Prostate gland (tissue), 2 donors: ENCODE data around the gene PMM2. TPM values are rescaled to one million over a fixed set of nuclear protein-coding genes. Genes with fewer than 3 reads are reported as not detected.

Source experiments
- DNase-seq: peaks from one replicate; pipeline ENCODE4 v3.0.0-alpha.2; 2019; ENCODE audit warnings: low spot score
- H3K27ac ChIP-seq, 2 donors: fragments of 200-600 bp; sonication (generic); 2 replicates each; pipeline ENCODE4 v1.5.1; 2017 to 2019
- H3K27me3 ChIP-seq: fragments of 200-600 bp; sonication (generic); replicated peaks from 2 replicates; pipeline ENCODE4 v1.5.1; 2019; ENCODE audit not compliant: insufficient read depth
- H3K36me3 ChIP-seq, 2 donors: fragments of 200-600 bp; sonication (generic); 1 replicate in 1 of 2; 2 replicates in 1 of 2; pipeline versions ENCODE4 v1.5.1 to v1.8.1; 2017 to 2019
- H3K4me1 ChIP-seq: fragments of 200-600 bp; sonication (generic); replicated peaks from 2 replicates; pipeline ENCODE4 v1.5.1; 2019
- H3K4me3 ChIP-seq, 2 donors: fragments of 200-600 bp; sonication (generic); 2 replicates each; pipeline ENCODE4 v1.5.1; 2017 to 2019
- H3K9me3 ChIP-seq: fragments of 200-600 bp; sonication (generic); 2 replicates; pipeline ENCODE4 v1.5.1; 2017
- POLR2A ChIP-seq: fragments of 450-650 bp; IDR thresholded peaks from one replicate; pipeline ENCODE4 v1.6.1; 2016; ENCODE audit warnings: antibody characterized with exemption, mild to moderate bottlenecking
- POLR2AphosphoS5 ChIP-seq: sonication (generic); formaldehyde crosslinking; IDR thresholded peaks from one replicate; pipeline ENCODE4 v1.6.1; 2017; ENCODE audit warnings: antibody characterized with exemption
- WGBS: methylation state at CpG from one replicate; pipeline ENCODE4 v1.1.5; 2018; 5-methylcytosine and 5-hydroxymethylcytosine counted together
- intact Hi-C: fragments of 100-400 bp; cut with DNase I; formaldehyde crosslinking; loops from one replicate; pipeline ENCODE4 v1.14.2; 2022
- total RNA-seq, 2 donors: library from RNA; depleted of rRNA; stranded (reverse); fragments of >200 nt; gene quantifications; one replicate each; pipeline ENCODE4 v1.1.0, GENCODE V29; 2016
- TF ChIP-seq, protein P1 (sequence below), 4 experiments: fragments of 200-600 bp in 2 of 4; fragments of 450-650 bp in 2 of 4; sonication (generic) in 2 of 4; IDR thresholded peaks; 1 replicate in 3 of 4; 2 replicates in 1 of 4; pipeline ENCODE4 v1.5.1; 2016 to 2019; ENCODE audit warnings: antibody characterized with exemption in 4 of 4, mild to moderate bottlenecking in 2 of 4, moderate library complexity in 2 of 4

Gene PMM2
- total RNA-seq, 2 donors from 2014 or later, result 30.6 to 39.2 TPM

GRCh38 chr16:8859913-8860881 is 62.6 kb downstream of the PMM2 start:
- Histone ChIP-seq H3K4me3 (no peak overlapping the region), H3K27ac (no peak overlapping the region), H3K4me1 (no peaks in the 10 kb centered on the region), H3K9me3 (no peaks in the 10 kb centered on the region), H3K27me3 (no peaks in the 10 kb centered on the region), H3K36me3 (no peaks in the 10 kb centered on the region)
- intact Hi-C loops, result no loop called here
- 73% methylated on average over 25 of the region's 25 CpGs for WGBS
- no peak for DNase-seq
- TF ChIP-seq POLR2A, result no peak
- TF ChIP-seq, protein P1, sequence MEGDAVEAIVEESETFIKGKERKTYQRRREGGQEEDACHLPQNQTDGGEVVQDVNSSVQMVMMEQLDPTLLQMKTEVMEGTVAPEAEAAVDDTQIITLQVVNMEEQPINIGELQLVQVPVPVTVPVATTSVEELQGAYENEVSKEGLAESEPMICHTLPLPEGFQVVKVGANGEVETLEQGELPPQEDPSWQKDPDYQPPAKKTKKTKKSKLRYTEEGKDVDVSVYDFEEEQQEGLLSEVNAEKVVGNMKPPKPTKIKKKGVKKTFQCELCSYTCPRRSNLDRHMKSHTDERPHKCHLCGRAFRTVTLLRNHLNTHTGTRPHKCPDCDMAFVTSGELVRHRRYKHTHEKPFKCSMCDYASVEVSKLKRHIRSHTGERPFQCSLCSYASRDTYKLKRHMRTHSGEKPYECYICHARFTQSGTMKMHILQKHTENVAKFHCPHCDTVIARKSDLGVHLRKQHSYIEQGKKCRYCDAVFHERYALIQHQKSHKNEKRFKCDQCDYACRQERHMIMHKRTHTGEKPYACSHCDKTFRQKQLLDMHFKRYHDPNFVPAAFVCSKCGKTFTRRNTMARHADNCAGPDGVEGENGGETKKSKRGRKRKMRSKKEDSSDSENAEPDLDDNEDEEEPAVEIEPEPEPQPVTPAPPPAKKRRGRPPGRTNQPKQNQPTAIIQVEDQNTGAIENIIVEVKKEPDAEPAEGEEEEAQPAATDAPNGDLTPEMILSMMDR (IDR thresholded peaks at IDR 0.05), result no peak
- TF ChIP-seq POLR2AphosphoS5, result no peak

DNA sequence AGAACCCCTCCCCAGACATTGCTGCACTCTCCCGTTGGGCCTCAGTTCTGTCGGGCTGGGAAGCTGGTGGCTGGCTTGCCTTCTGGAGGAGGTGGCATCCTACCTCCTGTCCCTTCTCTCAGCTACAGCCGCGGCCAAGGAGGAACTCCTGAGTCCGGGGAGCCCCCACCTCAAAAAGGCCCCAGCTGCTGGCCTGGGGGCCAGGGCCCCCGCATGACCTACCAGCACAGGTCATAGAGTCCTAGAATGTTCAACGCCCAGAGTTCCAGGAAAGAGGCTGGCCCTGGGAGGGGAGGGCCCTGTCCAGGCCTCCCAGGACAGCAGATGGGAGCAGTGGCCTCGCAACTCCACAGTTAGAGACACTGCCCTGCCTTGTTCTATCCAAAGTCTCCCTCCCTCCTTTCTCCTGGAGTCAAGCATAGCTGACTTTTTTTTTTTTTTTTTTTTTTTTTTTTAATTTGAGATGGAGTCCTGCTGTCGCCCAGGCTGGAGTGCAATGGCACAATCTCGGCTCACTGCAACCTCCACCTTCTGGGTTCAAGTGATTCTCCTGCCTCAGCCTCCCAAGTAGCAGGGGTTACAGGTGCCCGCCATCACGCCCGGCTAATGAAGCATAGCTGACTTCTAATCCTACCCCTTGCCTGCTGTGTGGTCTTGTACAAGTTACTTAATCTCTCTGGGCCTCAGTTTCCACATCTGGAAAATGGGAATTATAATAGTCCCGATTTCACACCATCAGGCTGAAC is 64.1 kb downstream of the PMM2 start:
- no peak for TF ChIP-seq POLR2AphosphoS5
- TF ChIP-seq, protein P1 (IDR thresholded peaks at IDR 0.05), result no peak
- no peak for TF ChIP-seq POLR2A
- H3K36me3 ChIP-seq, result no peaks in the 10 kb centered on the region
- H3K27ac ChIP-seq, result no peak overlapping the region
- WGBS, result 82% methylated on average over 14 of the region's 14 CpGs
- intact Hi-C loops, result no loop called here
- no peaks in the 10 kb centered on the region for H3K9me3 ChIP-seq
- DNase-seq, result no peak
- no peaks in the 10 kb centered on the region for H3K4me1 ChIP-seq
- no peak overlapping the region for H3K4me3 ChIP-seq
- H3K27me3 ChIP-seq, result no peaks in the 10 kb centered on the region

GRCh38 chr16:8862309-8863130 is 64.9 kb downstream of the PMM2 start:
- peaks cover 7% of the 10 kb centered on the region for H3K4me1 ChIP-seq
- WGBS, result 86% methylated on average over 14 of the region's 14 CpGs
- intact Hi-C loops, result no loop called here
- DNase-seq, result no peak
- no peaks in the 10 kb centered on the region for H3K9me3 ChIP-seq
- no peak overlapping the region for H3K27ac ChIP-seq
- H3K4me3 ChIP-seq, result no peak overlapping the region
- H3K36me3 ChIP-seq, result no peaks in the 10 kb centered on the region
- no peaks in the 10 kb centered on the region for H3K27me3 ChIP-seq
- TF ChIP-seq, protein P1 (IDR thresholded peaks at IDR 0.05), result no peak
- TF ChIP-seq POLR2A, result no peak
- no peak for TF ChIP-seq POLR2AphosphoS5

DNA sequence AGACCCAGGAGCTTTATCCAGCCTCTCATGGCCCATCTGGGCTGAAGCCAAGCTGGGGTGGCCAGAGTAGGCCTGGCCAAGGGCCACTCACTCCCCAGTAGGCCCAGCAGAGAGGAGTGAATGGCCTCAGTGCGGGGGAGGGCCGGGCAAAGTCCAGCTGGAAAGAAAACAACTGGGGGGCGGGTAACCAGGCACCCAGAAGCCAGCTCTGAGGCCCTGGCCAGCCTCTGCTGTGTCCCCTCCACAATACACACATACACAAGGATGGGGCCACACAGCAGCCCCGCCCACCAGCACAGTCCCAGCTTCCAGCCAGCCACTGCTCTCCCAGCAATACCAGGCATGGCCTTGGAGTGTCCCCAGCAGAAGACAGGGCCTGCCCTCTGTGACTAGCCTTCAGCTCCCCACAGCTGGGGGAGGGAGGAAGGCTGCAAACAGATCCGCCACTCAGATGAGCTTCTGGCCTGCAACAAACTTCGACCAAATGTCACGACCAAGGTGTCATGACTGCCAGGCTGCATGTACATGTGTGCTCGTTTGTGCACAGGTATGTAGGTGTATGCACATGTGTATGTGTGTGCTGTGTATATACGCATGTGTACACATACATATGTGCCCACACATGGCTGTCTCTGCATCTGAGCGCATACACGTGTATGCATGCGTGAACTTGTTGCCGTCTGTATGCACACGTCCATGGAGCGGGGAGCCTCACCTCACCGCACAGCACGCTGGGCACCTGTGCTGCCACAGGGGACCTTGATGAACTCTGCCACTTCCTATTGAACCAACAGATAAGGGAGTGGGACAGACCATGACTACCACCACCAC is 66.2 kb downstream of the PMM2 start:
- Histone ChIP-seq H3K36me3 (no peaks in the 10 kb centered on the region), H3K4me3 (no peak overlapping the region), H3K27me3 (no peaks in the 10 kb centered on the region), H3K9me3 (no peaks in the 10 kb centered on the region), H3K27ac (no peak overlapping the region), H3K4me1 (peaks cover 11% of the 10 kb centered on the region)
- DNase-seq, result no peak
- intact Hi-C loops, result no loop called here
- WGBS, result 81% methylated on average over 15 of the region's 17 CpGs
- TF ChIP-seq, protein P1 (IDR thresholded peaks at IDR 0.05), result no peak
- no peak for TF ChIP-seq POLR2A
- no peak for TF ChIP-seq POLR2AphosphoS5
